Caco-2 (cell line): ENCODE results near the gene CH25H. TPM values are rescaled to one million over a fixed set of nuclear protein-coding genes. Genes with fewer than 3 reads are reported as not detected.
"Not testable (repeated sequence)": the region's sequence is repeated elsewhere in the genome, so short reads cannot be mapped to it uniquely, and the experiment has no call there.

Experiments
- BruUV-seq: library from RNA; stranded (reverse); fragments of 400-500 nt; replicated peaks from 2 replicates; lab custom pipeline; 2021; lab: Mats Ljungman, UMichigan
- CTCF ChIA-PET: fragments of 300-600 bp; sonication (Branson Sonifier 250); formaldehyde crosslinking; loops from one replicate; lab custom pipeline; 2022; ENCODE audit warnings: antibody characterized with exemption; lab: Charles Lee
- POLR2A ChIA-PET: fragments of 300-600 bp; sonication (Branson Sonifier 250); formaldehyde crosslinking; loops from one replicate; lab custom pipeline; 2022; ENCODE audit warnings: antibody characterized with exemption; lab: Charles Lee
- DNase-seq, 2 experiments: peaks; one replicate each; pipeline versions ENCODE4 v3.0.0 to v3.0.0-alpha.2; 2020 to 2022
- H3K27me3 ChIP-seq: replicated peaks from 2 replicates; pipeline ENCODE4 v1.6.0; 2011; ENCODE audit warnings: low read length; ENCODE audit not compliant: control insufficient read depth, insufficient read depth
- H3K36me3 ChIP-seq: 2 replicates; pipeline ENCODE4 v1.5.1; 2011; ENCODE audit warnings: low read length; ENCODE audit not compliant: control insufficient read depth, insufficient read depth
- H3K4me1 ChIP-seq: fragments of 250-450 bp; sonication (Bioruptor Pico); 2 replicates; pipeline ENCODE4 v1.5.1; 2020; ENCODE audit warnings: mild to moderate bottlenecking
- H3K4me3 ChIP-seq: 2 replicates; pipeline ENCODE4 v1.5.1; 2011; ENCODE audit warnings: low read depth, mild to moderate bottlenecking, control low read depth, low read length
- H3K9me3 ChIP-seq: fragments of 250-450 bp; sonication (Bioruptor Pico); 2 replicates; pipeline ENCODE4 v1.5.1; 2020; ENCODE audit warnings: mild to moderate bottlenecking, moderate library complexity
- H3K27ac Mint-ChIP-seq: one replicate; pipeline ENCODE4 v1.8.0; 2022; ENCODE audit warnings: mixed read lengths; ENCODE audit not compliant: unreplicated experiment
- H3K27me3 Mint-ChIP-seq: one replicate; pipeline ENCODE4 v1.8.0; 2022; ENCODE audit warnings: mixed read lengths; ENCODE audit not compliant: insufficient read depth, unreplicated experiment
- H3K36me3 Mint-ChIP-seq: one replicate; pipeline ENCODE4 v1.8.0; 2022; ENCODE audit warnings: mild to moderate bottlenecking, mixed read lengths; ENCODE audit not compliant: insufficient read depth, unreplicated experiment
- H3K4me1 Mint-ChIP-seq: one replicate; pipeline ENCODE4 v1.8.0; 2022; ENCODE audit warnings: low read depth, mixed read lengths; ENCODE audit not compliant: unreplicated experiment
- H3K4me3 Mint-ChIP-seq: one replicate; pipeline ENCODE4 v1.8.0; 2022; ENCODE audit warnings: mild to moderate bottlenecking, moderate library complexity, mixed read lengths; ENCODE audit not compliant: unreplicated experiment
- H3K9me3 Mint-ChIP-seq: one replicate; pipeline ENCODE4 v1.8.0; 2022; ENCODE audit warnings: mixed read lengths; ENCODE audit not compliant: unreplicated experiment
- intact Hi-C: fragments of 100-400 bp; cut with micrococcal nuclease; formaldehyde crosslinking; loops from one replicate; pipeline ENCODE4 v1.10.0; 2022; ENCODE audit not compliant: unreplicated experiment
- total RNA-seq: library from RNA; stranded (reverse); gene quantifications from 2 replicates; pipeline ENCODE4 v1.2.3, GENCODE V29; 2022
- TF ChIP-seq, protein P1 (sequence below), 2 experiments: fragments of 200-600 bp in 1 of 2; IDR thresholded peaks; 1 replicate in 1 of 2; 2 replicates in 1 of 2; pipeline versions ENCODE4 v1.5.1 to v1.8.0; 2011 to 2022; ENCODE audit warnings: antibody characterized with exemption in 1 of 2, control low read depth in 1 of 2, inconsistent platforms in 1 of 2, low read depth in 1 of 2, low read length in 1 of 2, mild to moderate bottlenecking in 1 of 2, moderate library complexity in 1 of 2; ENCODE audit not compliant: insufficient read depth in 1 of 2, severe bottlenecking in 1 of 2, unreplicated experiment in 1 of 2

The CH25H gene
- total RNA-seq, 1 experiment from 2014 or later, result not detected

DNA sequence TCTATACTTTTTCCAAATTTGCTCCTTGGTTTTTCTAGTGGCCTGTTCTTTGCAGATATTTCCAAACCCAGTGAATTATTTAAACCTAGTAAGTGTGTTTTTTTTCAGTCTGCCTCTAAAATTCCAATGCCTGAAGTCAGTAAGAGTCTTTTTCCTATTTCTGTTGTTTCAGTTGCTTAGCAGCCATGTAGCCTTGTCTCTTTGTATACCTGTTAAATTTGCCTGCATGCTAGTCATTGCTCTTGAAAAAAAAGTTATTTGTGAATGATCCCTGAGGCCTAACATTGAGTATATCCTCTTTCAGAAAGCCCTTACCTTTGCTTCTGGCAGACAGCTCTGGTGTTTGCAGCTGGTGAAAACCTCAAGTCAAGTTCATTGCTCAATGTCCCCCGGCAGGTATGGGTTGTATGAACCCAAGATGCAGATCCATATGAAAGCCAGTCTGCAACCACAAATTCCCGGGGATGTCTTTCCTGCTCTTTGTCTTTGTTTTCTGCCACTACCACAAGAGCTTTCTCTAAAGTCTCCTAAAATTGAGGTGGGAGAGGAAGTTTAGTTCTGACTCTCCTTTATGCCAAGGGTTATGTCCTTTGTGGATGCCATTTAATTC, 35.7 kb downstream of the CH25H start:
- no peaks in the 10 kb centered on the region for H3K27me3 ChIP-seq
- Mint-ChIP-seq H3K27me3 (peaks cover 24% of the 10 kb centered on the region), H3K27ac (no peak overlapping the region), H3K4me3 (no peak overlapping the region), H3K36me3 (no peaks in the 10 kb centered on the region), H3K4me1 (no peaks in the 10 kb centered on the region), H3K9me3 (no peaks in the 10 kb centered on the region)
- H3K4me3 ChIP-seq, result no peak overlapping the region
- no peaks in the 10 kb centered on the region for H3K36me3 ChIP-seq
- no TSS peak for BruUV-seq
- intact Hi-C loops, result no loop called here
- TF ChIP-seq, protein P1, sequence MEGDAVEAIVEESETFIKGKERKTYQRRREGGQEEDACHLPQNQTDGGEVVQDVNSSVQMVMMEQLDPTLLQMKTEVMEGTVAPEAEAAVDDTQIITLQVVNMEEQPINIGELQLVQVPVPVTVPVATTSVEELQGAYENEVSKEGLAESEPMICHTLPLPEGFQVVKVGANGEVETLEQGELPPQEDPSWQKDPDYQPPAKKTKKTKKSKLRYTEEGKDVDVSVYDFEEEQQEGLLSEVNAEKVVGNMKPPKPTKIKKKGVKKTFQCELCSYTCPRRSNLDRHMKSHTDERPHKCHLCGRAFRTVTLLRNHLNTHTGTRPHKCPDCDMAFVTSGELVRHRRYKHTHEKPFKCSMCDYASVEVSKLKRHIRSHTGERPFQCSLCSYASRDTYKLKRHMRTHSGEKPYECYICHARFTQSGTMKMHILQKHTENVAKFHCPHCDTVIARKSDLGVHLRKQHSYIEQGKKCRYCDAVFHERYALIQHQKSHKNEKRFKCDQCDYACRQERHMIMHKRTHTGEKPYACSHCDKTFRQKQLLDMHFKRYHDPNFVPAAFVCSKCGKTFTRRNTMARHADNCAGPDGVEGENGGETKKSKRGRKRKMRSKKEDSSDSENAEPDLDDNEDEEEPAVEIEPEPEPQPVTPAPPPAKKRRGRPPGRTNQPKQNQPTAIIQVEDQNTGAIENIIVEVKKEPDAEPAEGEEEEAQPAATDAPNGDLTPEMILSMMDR (IDR thresholded peaks at IDR 0.05; ENCODE audit: insufficient read depth in 1 of 2, low read depth in 1 of 2, low read length in 1 of 2, severe bottlenecking in 1 of 2, unreplicated experiment in 1 of 2), result no peak
- CTCF ChIA-PET, result no interaction called here
- no peaks in the 10 kb centered on the region for H3K9me3 ChIP-seq
- no peaks in the 10 kb centered on the region for H3K4me1 ChIP-seq
- no peak for DNase-seq
- POLR2A ChIA-PET, result no interaction called here

DNA sequence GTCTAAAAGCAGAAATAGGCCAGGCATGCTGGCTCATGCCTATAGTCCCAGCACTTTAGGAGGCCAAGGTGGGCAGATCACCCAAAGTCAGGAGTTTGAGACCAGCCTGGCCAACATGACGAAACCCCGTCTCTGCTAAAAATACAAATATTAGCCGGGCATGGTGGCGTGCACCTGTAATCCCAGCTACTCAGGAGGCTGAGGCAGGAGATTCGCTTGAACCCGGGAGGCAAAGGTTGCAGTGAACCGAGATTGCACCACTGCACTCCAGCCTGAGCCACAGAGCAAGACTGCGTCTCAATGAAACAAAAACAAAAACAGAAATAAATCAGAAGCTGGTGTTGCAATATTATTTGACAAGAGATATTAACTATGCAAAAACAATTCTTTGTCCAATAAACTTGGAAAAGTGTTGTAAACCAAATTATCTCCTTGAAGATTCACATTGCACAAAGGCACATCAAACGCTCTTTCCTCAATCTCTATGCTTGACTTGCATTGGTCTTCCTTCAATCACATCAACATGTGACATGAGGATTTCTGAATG, 38.7 kb downstream of the CH25H start:
- H3K36me3 ChIP-seq, POLR2A ChIA-PET, intact Hi-C loops, CTCF ChIA-PET, H3K4me1 ChIP-seq, DNase-seq, H3K4me1 Mint-ChIP-seq, H3K36me3 Mint-ChIP-seq, H3K27me3 ChIP-seq, BruUV-seq, H3K9me3 Mint-ChIP-seq, H3K9me3 ChIP-seq, H3K4me3 Mint-ChIP-seq, H3K4me3 ChIP-seq, H3K27ac Mint-ChIP-seq: not testable (repeated sequence)
- peaks cover 28% of the 10 kb centered on the region for H3K27me3 Mint-ChIP-seq

DNA sequence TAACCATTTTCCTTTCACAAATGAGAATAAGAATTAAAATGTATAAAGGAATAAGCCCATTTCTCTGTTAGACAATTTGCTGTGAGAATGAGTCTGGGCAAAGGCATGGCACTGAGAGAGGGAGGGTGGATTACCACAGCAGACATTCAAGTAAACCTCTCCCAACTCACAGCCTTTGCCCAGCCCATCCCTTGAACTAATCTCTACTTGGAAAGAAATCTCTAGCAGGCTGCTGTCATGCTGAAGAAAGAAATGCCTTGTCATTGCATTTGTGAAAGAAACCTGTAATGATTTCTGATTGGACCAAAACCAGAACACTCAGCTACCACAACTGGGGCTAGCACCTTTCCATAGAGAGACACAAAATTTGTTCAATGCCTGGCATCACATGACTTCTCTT, 39.2 kb downstream of the CH25H start:
- Mint-ChIP-seq H3K27ac (no peak overlapping the region), H3K4me1 (no peaks in the 10 kb centered on the region), H3K9me3 (no peaks in the 10 kb centered on the region), H3K36me3 (no peaks in the 10 kb centered on the region), H3K27me3 (peaks cover 23% of the 10 kb centered on the region), H3K4me3 (no peak overlapping the region)
- POLR2A ChIA-PET, result no interaction called here
- Histone ChIP-seq H3K4me3 (no peak overlapping the region), H3K36me3 (no peaks in the 10 kb centered on the region), H3K9me3 (no peaks in the 10 kb centered on the region), H3K4me1 (no peaks in the 10 kb centered on the region), H3K27me3 (no peaks in the 10 kb centered on the region)
- CTCF ChIA-PET, result no interaction called here
- no TSS peak for BruUV-seq
- DNase-seq, result no peak
- TF ChIP-seq, protein P1 (IDR thresholded peaks at IDR 0.05; ENCODE audit: insufficient read depth in 1 of 2, low read depth in 1 of 2, low read length in 1 of 2, severe bottlenecking in 1 of 2, unreplicated experiment in 1 of 2), result no peak
- intact Hi-C loops, result no loop called here
